GM12801 (cell line): ENCODE results near the gene CFAP20DC.

Experiments used
- CTCF ChIP-seq: IDR thresholded peaks from one replicate; pipeline ENCODE4 v1.5.1; 2011; ENCODE audit warnings: control low read depth; ENCODE audit not compliant: insufficient read length; ENCODE audit errors: extremely low read depth

Gene CFAP20DC

GRCh38 chr3:59017617-59017984, 32.2 kb downstream of the CFAP20DC start:
- TF ChIP-seq CTCF, result no peak

GRCh38 chr3:59016930-59017616, 32.8 kb downstream of the CFAP20DC start:
- TF ChIP-seq CTCF, result no peak

- no peak for TF ChIP-seq CTCF
Observed at GRCh38 chr3:59013611-59014010, 36.2 kb downstream of the CFAP20DC start.

GRCh38 chr3:59006634-59007517, 42.9 kb downstream of the CFAP20DC start:
- TF ChIP-seq CTCF, result no peak

- no peak for TF ChIP-seq CTCF
Observed at GRCh38 chr3:59001675-59002074, 48.1 kb downstream of the CFAP20DC start.

GRCh38 chr3:58999774-59000160, 50.1 kb downstream of the CFAP20DC start:
- no peak for TF ChIP-seq CTCF

- TF ChIP-seq CTCF, result no peak
Observed at GRCh38 chr3:58999134-58999773, 50.6 kb downstream of the CFAP20DC start.
